ENCODE results near the gene PTK7.
"Not testable (repeated sequence)": the region's sequence is repeated elsewhere in the genome, so short reads cannot be mapped to it uniquely, and the experiment has no call there.

The PTK7 gene

DNA sequence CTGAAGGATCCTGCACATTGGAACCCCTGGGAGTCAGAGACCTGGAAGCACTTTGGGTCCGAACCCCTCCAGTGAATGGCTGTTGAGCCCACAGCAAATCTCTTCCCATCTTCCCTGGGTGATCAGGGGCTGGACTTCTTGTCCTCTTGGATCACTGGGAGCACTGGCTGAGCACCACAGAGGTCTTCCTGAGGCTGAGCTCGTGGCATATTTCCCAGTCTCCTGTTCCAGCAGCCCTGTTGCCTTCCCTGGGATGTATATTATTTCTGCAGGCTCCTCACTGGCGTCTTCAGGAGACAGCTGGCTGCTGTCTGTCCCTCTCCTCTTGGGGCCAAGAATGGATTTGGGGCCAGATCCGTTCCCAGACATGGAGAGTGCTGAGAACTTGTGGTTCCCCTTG is 43.4 kb downstream of the PTK7 start:
- no peak for DNase-seq (ENCODE audit: low read depth in 2 of 2)

DNA sequence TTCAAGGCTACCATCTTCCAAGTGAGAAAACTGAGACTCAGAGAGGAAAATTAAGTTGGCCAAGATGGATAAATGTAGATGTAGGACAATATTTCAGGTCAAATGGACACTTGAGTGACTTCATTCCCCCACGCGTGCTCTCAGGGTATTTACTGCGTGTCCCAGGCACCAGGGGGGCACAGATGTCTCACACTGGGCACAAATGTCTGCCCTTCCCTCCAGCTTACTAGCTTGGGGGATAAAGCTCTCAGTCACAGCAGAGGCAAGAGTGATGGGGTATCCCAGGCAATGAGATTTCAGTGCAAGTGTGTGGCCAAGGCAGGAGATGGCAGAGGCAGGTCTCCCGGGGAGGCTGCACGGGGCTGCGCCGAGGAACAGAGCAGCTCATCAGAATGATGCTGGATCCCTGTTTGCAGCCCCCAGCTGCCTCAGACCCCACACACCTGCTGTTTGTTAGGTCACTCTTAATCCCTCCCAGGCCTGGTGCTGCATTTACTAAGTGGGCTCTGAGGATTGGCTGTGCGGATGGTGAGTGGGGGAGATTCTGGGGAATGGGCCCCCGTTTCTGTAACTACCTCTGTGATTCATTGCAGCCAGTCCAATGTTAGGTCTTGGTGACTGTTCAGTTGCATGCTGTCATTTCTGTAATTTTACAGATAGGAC is 44.1 kb downstream of the PTK7 start:
- DNase-seq (ENCODE audit: low read depth in 2 of 2), result no peak

DNA sequence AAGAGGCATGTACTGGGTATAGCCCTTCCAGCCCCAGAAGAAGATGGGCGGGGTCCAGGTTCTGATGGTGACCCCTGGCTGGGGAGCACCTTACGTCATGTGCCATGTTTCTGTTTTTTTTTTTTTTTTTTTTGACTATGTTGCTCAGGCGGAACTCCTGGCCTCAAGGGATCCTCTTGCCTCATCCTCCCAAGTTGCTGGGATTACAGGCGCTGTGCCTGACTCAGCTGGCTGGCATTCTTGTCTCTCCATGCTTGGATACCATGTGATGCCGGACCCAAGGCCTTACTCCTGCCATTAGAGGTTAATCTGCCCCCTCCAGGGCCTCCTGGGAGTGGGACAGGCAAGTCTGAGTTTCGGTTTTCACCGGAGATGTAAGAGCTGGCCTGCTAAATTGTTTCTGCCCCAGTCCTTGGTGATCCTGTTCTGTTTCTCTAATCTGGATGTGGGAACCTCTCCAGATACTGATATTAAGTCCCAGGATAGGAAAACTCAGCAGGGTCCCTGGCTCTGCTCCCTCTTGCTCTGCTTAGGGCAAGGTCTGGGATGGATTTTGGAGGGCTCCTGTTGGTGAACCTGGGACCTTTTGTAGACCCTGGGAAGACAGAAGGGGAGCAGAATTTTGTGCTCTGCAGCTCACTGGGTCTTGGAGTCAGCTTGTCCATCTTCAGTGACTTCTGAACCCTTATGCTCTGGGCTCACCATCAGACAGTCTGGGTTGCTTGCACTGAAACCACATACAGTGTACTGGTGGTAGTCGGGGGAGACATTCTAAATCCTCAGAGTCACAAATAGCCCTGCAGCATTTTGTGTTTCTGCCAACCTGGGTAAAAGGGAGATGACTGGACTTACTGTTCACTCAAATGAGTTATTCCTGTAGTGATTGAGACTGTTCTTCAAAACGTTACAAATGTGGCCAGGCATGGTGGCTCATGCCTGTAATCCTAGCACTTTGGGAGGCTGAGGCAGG is 45.1 kb downstream of the PTK7 start:
- DNase-seq (ENCODE audit: low read depth in 2 of 2), result no peak

DNA sequence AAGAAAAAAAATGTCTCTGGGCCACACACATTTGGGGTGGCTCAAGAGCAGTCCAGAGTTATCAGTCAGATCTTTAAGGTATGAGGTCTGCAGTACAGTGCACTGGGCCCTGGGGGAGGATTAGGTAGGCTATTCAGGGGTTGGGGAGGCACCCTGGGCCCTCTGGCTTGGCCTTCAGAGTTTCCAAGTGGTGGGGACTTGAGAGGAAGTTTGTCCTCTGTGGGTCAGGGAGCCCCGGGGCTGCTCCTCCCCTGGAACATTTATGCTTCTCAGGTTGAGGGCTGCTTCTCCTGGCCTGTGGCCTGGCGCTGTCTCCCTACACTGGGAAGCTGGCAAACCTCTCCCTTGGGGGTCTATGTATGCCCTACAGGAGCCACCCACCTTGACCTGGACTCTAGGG is 46.0 kb downstream of the PTK7 start:
- no peak for DNase-seq (ENCODE audit: low read depth in 2 of 2)

DNA sequence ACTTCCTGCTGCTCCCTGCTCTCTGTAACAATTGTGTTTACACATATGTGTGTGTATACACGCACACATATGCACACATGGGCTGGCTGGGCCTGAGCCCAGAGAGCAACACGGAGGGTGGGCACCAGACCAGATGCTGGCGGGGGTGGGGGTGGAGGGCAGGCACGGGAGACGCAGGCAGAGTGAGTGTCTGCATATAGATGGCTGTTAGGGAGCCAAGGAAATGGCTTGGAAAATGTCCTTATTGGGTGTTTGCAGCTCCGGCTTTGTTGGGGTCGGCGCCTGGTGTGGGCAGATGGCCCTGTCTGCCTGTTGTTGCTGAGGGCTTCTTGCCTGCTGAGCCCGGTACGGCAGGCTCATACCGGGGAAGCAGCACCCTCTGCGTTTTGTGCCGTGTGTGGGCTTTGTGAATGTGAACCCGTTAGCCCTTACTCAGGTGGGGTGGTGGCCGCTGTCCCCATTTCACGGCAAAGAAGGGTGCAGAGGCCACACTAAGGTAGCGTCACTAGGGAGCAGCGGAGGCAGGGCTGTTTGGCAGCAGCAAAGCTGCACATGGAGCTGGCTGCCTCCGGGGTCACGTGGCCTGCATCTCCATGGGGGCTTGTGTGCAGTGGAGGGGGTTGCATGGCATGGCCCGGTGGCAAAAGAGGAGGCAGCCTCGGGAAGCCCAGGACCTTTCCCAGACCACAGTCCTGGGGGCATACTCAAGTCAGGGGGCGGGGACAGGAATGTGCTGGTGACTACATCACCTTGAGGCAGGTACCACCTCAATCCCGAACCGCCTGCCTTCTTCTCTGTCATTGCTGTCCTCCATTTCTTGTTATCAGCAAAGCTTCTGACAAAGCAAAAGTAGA is 47.6 kb downstream of the PTK7 start:
- no peak for DNase-seq (ENCODE audit: low read depth in 2 of 2)

DNA sequence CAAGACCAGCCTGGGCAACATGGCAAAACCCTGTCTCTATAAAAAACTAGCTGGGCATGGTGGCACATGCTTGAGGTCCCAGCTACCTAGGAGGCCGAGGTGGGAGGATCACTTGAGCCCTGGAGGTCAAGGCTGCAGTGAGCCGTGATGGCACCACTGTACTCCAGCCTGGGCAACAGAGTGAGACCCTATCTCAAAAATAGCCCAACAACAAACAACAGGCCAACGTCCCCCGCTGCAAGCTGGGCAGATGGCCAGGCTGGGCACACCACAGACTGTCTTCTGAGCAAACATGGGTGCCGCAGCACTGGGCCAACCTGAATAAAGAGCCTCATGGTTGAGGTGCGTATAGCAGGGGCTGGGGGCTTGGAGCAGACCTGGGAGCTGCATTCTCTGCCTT is 48.4 kb downstream of the PTK7 start:
- DNase-seq (ENCODE audit: low read depth in 2 of 2), result no peak

DNA sequence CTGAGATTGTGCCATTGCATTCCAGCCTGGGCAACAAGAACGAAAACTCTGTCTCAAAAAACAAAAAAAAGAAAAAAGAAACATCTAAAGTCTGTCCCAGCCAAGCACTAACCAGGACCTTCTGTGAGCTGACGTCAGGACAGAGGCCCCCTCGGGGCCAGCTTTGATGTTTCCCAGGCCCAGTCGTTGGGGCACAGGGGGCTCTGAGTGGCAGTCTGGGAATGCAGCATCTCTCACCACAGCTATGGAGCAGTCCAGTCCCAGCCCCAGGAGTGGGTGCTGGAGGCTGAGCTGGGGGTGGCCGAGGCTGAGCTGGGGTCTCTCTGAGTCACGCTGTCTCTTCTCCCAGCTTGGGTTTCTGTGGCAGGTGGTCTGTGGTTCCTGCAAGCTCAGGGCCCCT is 49.0 kb downstream of the PTK7 start:
- DNase-seq (ENCODE audit: low read depth in 2 of 2), result no peak

DNA sequence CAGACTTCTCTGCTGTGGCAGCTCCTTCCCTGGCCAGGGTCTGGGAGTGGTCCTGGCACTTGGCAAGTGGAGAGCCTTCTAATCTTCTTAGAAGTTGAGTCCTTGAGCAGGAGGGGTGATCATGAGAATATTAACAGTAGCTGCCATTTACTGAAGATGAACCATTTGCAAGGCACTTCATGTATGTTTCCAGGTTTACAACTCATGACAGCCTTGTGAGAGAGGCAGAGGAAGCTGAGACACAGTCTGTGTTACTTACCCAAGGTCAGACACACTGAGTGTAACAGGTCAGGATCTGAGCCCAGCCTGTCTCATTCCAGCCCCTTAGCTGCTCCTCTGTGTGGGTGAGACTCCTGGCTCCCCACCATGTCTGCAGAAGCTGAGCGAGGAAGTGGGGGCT is 49.4 kb downstream of the PTK7 start:
- no peak for DNase-seq (ENCODE audit: low read depth in 2 of 2)

DNA sequence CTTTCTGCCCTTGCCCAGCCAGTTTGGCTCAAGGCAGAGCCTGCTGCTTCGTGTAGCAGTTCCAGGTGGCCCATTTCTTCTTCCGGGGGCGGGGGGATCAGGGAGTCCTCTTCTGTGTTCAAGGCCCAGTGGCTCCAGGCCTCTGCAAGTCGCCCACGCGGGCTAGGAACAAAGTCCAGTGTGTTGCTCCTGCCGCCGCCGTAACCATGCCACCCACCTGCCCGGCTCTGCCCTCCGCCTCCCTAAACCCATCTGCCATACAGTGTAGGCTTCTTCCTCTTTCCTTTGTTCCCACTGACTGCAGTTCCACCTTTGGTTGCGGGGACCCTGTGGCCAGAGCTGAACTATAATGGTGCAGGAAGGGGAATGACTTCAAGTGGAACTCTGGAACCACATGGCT is 51.1 kb downstream of the PTK7 start:
- DNase-seq (ENCODE audit: low read depth in 2 of 2), result no peak

DNA sequence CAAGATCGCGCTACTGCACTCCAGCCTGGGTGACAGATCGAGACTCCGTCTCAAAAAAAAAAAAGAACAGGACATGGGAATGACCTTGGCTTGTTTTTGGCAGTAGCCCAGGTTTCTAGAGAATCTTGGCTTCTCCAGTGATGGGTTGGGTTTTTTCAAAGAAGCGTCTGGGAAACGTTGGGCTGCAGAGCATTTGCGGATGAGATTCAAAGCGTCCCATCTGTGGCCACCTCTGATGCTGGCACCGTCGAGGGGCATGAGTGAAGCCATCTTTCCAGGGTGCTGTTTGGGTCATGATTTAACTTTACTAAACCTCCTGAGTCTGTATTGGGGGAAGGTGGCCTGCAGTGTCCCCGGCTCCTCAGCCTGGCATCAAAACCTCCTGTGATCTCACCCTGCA is 51.8 kb downstream of the PTK7 start:
- no peak for DNase-seq (ENCODE audit: low read depth in 2 of 2)

DNA sequence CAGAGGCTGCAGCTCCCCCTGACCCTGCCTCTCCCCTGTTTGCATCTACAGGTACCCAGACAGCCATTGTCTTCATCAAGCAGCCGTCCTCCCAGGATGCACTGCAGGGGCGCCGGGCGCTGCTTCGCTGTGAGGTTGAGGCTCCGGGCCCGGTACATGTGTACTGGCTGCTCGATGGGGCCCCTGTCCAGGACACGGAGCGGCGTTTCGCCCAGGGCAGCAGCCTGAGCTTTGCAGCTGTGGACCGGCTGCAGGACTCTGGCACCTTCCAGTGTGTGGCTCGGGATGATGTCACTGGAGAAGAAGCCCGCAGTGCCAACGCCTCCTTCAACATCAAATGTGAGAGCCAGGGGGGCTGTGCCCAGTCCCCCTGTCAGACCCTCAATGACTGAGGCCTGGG is 52.8 kb downstream of the PTK7 start:
- no peak for DNase-seq (ENCODE audit: low read depth in 2 of 2)

DNA sequence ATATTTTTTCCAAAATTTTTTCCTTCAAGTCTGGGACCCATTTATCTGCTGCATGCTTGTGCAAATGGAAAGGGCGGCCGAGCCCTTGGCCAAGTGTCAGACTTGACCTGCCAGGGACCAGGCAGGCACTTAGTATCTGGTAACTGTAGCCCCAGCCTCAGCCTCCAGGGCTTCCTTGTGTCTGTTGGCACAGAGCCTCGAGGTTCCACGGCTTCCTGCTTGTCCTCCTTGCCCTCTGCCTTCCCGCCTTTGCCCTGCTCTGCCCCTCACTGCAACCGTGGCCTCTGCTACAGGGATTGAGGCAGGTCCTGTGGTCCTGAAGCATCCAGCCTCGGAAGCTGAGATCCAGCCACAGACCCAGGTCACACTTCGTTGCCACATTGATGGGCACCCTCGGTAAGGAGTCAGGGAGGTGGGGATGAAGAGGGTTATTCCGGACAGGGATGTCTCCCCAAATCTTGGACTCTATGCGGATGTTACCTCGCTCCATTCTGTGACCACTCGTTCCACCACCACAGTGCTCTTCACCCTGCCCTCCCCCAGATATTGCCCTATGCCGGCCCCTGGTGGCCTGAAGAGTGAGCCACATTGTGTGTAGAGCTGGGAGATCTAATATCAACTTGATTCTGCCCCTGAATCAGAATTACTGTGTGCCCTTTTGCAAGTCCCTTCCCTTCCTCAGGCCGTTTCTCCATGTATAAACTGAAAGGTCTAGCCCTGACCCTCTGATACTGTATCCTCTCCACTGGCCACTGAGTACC is 53.5 kb downstream of the PTK7 start:
- no peak for DNase-seq (ENCODE audit: low read depth in 2 of 2)

DNA sequence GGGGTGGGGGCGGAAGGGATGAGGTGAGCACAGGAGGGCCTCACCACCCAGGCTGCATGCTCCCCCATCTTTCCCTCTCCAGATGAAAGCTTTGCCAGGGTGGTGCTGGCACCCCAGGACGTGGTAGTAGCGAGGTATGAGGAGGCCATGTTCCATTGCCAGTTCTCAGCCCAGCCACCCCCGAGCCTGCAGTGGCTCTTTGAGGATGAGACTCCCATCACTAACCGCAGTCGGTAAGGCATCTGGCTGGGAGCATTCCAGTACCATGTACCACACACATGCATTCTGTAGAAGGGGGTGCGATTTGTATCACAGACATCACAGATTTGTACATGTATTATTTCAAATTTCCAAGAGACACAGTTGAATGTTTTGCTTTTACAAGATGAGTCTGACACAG is 54.3 kb downstream of the PTK7 start:
- no peak for DNase-seq (ENCODE audit: low read depth in 2 of 2)

DNA sequence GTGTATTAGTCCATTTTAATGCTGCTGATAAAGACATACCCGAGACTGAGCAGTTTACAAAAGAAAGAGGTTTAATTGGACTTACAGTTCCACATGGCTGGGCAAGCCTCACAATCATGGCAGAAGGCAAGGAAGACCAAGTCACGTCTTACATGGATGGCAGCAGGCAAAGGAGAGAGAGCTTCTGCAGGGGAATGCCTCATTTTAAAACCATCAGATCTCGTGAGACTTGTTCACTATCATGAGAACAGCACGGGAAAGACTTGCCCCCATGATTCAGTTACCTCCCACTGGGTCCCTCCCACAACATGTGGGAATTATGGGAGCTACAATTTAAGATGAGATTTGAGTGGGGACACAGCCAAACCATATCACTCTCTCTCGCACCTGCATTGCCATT is 55.3 kb downstream of the PTK7 start:
- not testable (repeated sequence) for DNase-seq (ENCODE audit: low read depth in 2 of 2)

DNA sequence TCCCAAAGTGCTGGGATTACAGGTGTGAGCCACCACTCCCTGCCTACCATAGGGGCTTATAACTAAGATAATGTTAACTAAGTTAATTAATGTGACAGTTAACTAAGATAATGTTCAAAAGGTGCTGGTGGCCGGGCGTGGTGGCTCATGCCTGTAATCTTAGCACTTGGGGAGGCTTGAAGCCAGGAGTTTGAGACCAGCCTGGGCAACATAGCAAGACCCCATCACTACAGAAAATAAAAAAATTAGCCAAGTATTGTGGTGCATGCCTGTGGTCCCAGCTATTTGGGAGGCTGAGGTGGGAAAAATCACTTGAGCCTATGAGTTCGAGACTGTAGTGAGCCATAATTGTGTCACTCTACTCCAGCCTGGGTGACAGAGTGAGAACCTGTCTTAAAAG is 62.2 kb downstream of the PTK7 start:
- DNase-seq (ENCODE audit: low read depth in 2 of 2), result no peak

DNA sequence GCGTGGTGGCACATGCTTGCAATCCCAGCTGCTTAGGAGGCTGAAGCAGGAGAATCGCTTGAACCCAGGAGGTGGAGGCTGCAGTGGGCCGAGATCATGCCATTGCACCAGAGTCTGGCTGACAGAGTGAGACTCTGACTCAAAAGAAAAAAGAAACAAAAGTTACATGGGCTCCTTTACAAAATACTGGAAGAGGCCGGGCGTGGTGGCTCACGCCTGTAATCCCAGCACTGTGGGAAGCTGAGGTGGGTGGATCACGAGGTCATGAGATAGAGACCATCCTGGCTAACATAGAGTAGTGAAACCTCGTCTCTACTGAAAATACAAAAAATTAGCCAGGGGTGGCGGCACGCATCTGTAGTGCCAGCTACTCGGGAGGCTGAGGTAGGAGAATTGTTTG is 63.9 kb downstream of the PTK7 start:
- not testable (repeated sequence) for DNase-seq (ENCODE audit: low read depth in 2 of 2)

DNA sequence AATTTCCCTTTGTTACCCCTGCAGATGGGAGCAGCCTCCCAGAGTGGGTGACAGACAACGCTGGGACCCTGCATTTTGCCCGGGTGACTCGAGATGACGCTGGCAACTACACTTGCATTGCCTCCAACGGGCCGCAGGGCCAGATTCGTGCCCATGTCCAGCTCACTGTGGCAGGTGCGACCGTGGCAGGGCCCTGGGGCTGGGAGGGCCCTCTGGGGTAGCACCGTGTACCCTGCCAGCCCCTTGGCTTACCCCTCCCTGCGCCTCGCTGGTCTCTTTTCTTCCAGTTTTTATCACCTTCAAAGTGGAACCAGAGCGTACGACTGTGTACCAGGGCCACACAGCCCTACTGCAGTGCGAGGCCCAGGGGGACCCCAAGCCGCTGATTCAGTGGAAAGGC is 65.5 kb downstream of the PTK7 start:
- no peak for DNase-seq (ENCODE audit: low read depth in 2 of 2)

DNA sequence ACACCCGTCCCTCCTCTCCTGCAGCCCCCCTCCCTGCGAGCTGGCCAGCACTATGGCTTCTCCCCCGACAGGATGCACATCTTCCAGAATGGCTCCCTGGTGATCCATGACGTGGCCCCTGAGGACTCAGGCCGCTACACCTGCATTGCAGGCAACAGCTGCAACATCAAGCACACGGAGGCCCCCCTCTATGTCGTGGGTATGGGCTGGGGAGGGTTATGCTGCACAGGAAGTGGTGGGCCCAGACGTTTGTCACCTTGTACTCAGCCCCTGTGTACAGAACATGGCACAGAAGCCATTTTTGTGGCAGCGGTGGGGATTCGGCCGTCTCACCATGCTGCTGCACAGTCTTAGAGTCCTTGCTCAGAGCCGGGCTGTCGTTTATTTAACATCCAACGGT is 66.0 kb downstream of the PTK7 start:
- DNase-seq (ENCODE audit: low read depth in 2 of 2), result no peak

DNA sequence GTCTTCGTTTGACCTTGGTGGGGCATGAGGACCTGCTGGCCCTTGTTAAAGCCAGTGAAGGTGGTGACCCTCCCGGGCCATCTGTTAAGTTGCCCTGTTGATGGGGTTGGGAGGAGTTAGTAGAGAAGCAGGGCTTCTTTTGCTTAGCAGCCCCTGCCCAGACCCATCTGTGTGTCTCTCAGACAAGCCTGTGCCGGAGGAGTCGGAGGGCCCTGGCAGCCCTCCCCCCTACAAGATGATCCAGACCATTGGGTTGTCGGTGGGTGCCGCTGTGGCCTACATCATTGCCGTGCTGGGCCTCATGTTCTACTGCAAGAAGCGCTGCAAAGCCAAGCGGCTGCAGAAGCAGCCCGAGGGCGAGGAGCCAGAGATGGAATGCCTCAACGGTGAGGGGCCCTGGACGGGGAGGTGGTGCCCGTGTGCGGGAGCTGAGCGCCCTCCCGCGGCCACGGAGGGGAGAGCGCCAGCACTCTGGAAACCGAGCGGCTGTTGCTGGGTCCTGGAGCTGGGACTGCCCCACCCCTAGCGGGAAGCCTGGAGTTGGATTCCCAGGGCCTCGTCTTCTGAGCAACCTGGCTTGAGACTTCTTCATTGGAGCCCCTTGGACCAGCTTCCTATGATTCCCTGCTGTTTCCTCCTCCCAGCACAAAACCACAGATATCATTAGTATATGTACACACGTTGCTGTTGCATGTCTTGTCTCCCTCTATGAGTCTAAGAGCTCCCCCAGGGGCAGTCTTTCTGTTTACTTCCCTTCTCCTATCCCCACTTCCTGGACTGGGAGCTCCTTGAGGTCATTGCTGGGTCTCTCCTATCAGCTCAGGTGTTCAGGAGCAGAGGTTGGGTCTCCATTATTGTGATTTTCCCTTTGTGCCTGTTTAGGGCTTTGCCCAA is 67.4 kb downstream of the PTK7 start:
- DNase-seq (ENCODE audit: low read depth in 2 of 2), result peak; percentile 49 to 57

DNA sequence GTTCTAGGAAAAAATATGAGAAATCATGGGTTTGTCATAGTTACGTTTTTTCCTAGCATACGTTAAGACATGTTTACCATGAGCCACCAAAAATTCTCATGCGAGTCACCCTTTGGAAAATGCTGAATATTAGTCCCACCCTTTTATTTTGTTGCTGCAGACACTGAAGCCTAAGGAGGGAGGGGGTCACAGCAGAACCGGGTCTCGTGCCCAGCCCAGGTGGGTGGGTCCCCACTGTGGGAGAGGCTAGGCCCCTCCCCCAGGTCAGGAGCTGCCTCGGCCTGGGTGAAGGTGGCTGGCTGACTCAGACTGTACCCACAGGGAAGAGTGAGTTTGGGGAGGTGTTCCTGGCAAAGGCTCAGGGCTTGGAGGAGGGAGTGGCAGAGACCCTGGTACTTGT is 68.8 kb downstream of the PTK7 start:
- DNase-seq (ENCODE audit: low read depth in 2 of 2), result no peak

DNA sequence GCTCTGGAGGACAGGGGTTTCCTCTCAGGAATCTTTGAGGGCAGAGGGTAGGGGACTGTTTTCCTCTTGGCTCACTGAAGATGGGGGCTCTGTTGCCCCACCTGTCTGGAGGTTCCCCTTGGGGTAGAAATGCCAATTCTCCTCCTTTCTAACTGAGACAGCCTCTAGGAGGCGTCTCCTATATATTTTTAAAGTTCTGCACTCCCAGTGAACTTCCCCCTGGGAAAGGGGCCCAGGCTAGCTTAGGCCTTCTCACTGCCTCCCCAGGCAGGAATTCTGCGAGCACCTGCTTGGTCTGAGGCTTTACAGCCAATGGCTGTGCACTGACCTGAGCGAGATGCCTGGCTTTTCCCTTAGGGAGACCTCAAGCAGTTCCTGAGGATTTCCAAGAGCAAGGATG is 70.1 kb downstream of the PTK7 start:
- no peak for DNase-seq (ENCODE audit: low read depth in 2 of 2)

Data from stimulated activated CD4-positive, alpha-beta T cell treated with anti-CD3 and anti-CD28 coated beads, Interleukin-12 subunit alpha, Interleukin-12 subunit beta, amount 100 ng/mL, for 24 hours (primary cell).